CD14-positive monocyte (primary cell): Measurements from ENCODE around the gene UNC13C. TPM values are rescaled to one million over a fixed set of nuclear protein-coding genes. Genes with fewer than 3 reads are reported as not detected.

Experiments used
- DNase-seq, 3 donors: peaks; one replicate each; pipeline ENCODE4 v3.0.0-alpha.2; 2011 to 2022
- H2AFZ ChIP-seq: 2 replicates; pipeline ENCODE4 v1.6.0; 2012; ENCODE audit warnings: mild to moderate bottlenecking, low read depth, low read length, inconsistent platforms; ENCODE audit not compliant: insufficient read depth, poor library complexity, severe bottlenecking
- H3K27ac ChIP-seq, 2 donors: 1 replicate in 1 of 2; 2 replicates in 1 of 2; pipeline ENCODE4 v1.5.1; 2012 to 2013; ENCODE audit warnings: low read length in 2 of 2, control low read depth in 1 of 2, inconsistent platforms in 1 of 2, low read depth in 1 of 2, mild to moderate bottlenecking in 1 of 2
- H3K27me3 ChIP-seq, 2 donors: one replicate each; pipeline versions ENCODE4 v1.6.0 to v1.6.1; 2011 to 2013; ENCODE audit warnings: low read length in 2 of 2; ENCODE audit not compliant: control insufficient read depth in 2 of 2, insufficient read depth in 2 of 2
- H3K36me3 ChIP-seq, 2 donors: replicated peaks in 1 of 2; 1 replicate in 1 of 2; 2 replicates in 1 of 2; pipeline versions ENCODE4 v1.5.1 to v1.6.1; 2012 to 2013; ENCODE audit warnings: low read length in 2 of 2, control low read depth in 1 of 2, inconsistent platforms in 1 of 2, mild to moderate bottlenecking in 1 of 2; ENCODE audit not compliant: insufficient read depth in 2 of 2, control insufficient read depth in 1 of 2
- H3K4me1 ChIP-seq, 2 donors: 1 replicate in 1 of 2; 2 replicates in 1 of 2; pipeline versions ENCODE4 v1.5.1 to v1.6.1; 2012 to 2013; ENCODE audit warnings: low read length in 2 of 2, control low read depth in 1 of 2, inconsistent platforms in 1 of 2, mild to moderate bottlenecking in 1 of 2, moderate library complexity in 1 of 2; ENCODE audit not compliant: insufficient read depth in 2 of 2, control insufficient read depth in 1 of 2
- H3K4me2 ChIP-seq: replicated peaks from 2 replicates; pipeline ENCODE3; 2012; ENCODE audit warnings: low read length, moderate library complexity, mild to moderate bottlenecking; ENCODE audit not compliant: poor library complexity, severe bottlenecking; ENCODE audit errors: extremely low read depth
- H3K4me3 ChIP-seq, 3 experiments: fragments of 200-600 bp in 1 of 3; sonication (generic) in 1 of 3; replicated peaks in 1 of 3; 1 replicate in 2 of 3; 2 replicates in 1 of 3; pipeline ENCODE4 v1.5.1; 2011 to 2013; ENCODE audit warnings: low read length in 3 of 3, mild to moderate bottlenecking in 3 of 3, control low read depth in 2 of 3, low read depth in 2 of 3, inconsistent platforms in 1 of 3, moderate library complexity in 1 of 3
- H3K79me2 ChIP-seq: 2 replicates; pipeline ENCODE4 v1.6.0; 2012; ENCODE audit warnings: mild to moderate bottlenecking, control low read depth, inconsistent platforms, low read length, moderate library complexity; ENCODE audit not compliant: insufficient read depth
- H3K9ac ChIP-seq: 2 replicates; pipeline ENCODE4 v1.6.0; 2017; ENCODE audit warnings: low read length, mild to moderate bottlenecking; ENCODE audit not compliant: insufficient read depth, poor library complexity, severe bottlenecking
- H3K9me3 ChIP-seq, 2 donors: replicated peaks in 1 of 2; 1 replicate in 1 of 2; 2 replicates in 1 of 2; pipeline versions ENCODE4 v1.5.1 to v1.6.1; 2012 to 2013; ENCODE audit warnings: low read length in 2 of 2, control low read depth in 1 of 2; ENCODE audit not compliant: control insufficient read depth in 1 of 2, insufficient read depth in 1 of 2
- H4K20me1 ChIP-seq: 2 replicates; pipeline ENCODE4 v1.6.0; 2012; ENCODE audit warnings: mild to moderate bottlenecking, low read length, control low read depth, moderate library complexity; ENCODE audit not compliant: insufficient read depth
- H3K27ac Mint-ChIP-seq, 7 donors: one replicate each; pipeline ENCODE4 v1.8.0; 2020; ENCODE audit warnings: mild to moderate bottlenecking in 7 of 7, mixed read lengths in 7 of 7, moderate library complexity in 6 of 7, inconsistent platforms in 2 of 7
- H3K27me3 Mint-ChIP-seq, 3 donors: one replicate each; pipeline ENCODE4 v1.8.0; 2021 to 2022; ENCODE audit warnings: low read depth in 3 of 3, mild to moderate bottlenecking in 3 of 3, mixed read lengths in 3 of 3, moderate library complexity in 3 of 3, inconsistent platforms in 1 of 3
- H3K36me3 Mint-ChIP-seq, 2 donors: one replicate each; pipeline ENCODE4 v1.8.0; 2020; ENCODE audit warnings: mixed read lengths in 2 of 2, inconsistent platforms in 1 of 2, mild to moderate bottlenecking in 1 of 2
- H3K4me1 Mint-ChIP-seq: one replicate; pipeline ENCODE4 v1.8.0; 2020; ENCODE audit warnings: mild to moderate bottlenecking, mixed read lengths
- H3K4me3 Mint-ChIP-seq, 2 donors: one replicate each; pipeline ENCODE4 v1.8.0; 2020; ENCODE audit warnings: mild to moderate bottlenecking in 2 of 2, mixed read lengths in 2 of 2, moderate library complexity in 1 of 2
- H3K9me3 Mint-ChIP-seq, 7 donors: one replicate each; pipeline ENCODE4 v1.8.0; 2020 to 2022; ENCODE audit warnings: mixed read lengths in 7 of 7, mild to moderate bottlenecking in 6 of 7, moderate library complexity in 6 of 7, inconsistent platforms in 2 of 7
- WGBS: methylation state at CpG from one replicate; pipeline ENCODE4 v1.1.5; 2013; ENCODE audit warnings: missing lambda C conversion rate; ENCODE audit not compliant: insufficient coverage; 5-methylcytosine and 5-hydroxymethylcytosine counted together
- intact Hi-C, 2 donors: fragments of 100-400 bp; cut with micrococcal nuclease; formaldehyde crosslinking; loops; one replicate each; pipeline versions ENCODE4 v1.15.0 to v1.15.1; 2023
- polyA plus RNA-seq, 3 donors: library from polyadenylated mRNA; depleted of rRNA in 1 of 3; unstranded in 2 of 3; stranded (reverse) in 1 of 3; fragments of 300-500 nt in 2 of 3; fragments of >200 nt in 1 of 3; fragmentation: Illumina TruSeq in 2 of 3; gene quantifications; 1 replicate in 2 of 3; 2 replicates in 1 of 3; pipeline ENCODE4 v1.2.3, GENCODE V29; 2012 to 2021
- TF ChIP-seq, protein P1 (sequence below): fragments of 200-600 bp; IDR thresholded peaks from one replicate; pipeline ENCODE4 v1.8.0; 2022; ENCODE audit warnings: antibody characterized with exemption, mild to moderate bottlenecking

UNC13C gene
- polyA plus RNA-seq, 3 donors: not detected

DNA sequence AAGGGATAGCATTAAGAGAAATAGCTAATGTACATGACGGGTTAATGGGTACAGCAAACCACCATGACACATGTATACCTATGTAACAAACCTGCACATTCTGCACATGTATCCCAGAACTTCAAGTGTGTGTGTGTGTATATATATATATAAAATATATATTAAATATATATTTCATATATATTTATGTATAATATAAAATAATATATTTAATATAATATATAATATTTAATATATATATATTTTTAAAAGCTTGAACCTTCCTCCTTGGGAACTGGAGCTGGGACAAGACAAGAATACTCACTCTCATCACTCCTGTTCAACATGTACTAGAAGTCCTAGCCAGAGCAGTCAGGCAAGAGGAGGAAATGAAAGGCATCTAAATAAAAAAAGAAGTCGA, 149.3 kb downstream of the UNC13C start:
- H3K27ac Mint-ChIP-seq: no peak overlapping the region
- no peaks in the 10 kb centered on the region for H3K36me3 ChIP-seq
- H3K27me3 Mint-ChIP-seq: no peaks in the 10 kb centered on the region
- H3K4me3 ChIP-seq: no peak overlapping the region
- no peaks in the 10 kb centered on the region for H4K20me1 ChIP-seq
- H3K27me3 ChIP-seq: no peaks in the 10 kb centered on the region
- peaks cover 0 to 6% (median 2%) of the 10 kb centered on the region in 7 donors for H3K9me3 Mint-ChIP-seq
- intact Hi-C loops: no loop called here
- no peaks in the 10 kb centered on the region for H3K4me1 ChIP-seq
- no peaks in the 10 kb centered on the region for H3K9me3 ChIP-seq
- no peak overlapping the region for H3K27ac ChIP-seq
- no peak overlapping the region for H3K9ac ChIP-seq
- no peak overlapping the region for H2AFZ ChIP-seq
- no peak for DNase-seq
- H3K4me1 Mint-ChIP-seq: no peaks in the 10 kb centered on the region
- no peaks in the 10 kb centered on the region for H3K36me3 Mint-ChIP-seq
- H3K4me2 ChIP-seq: no peak overlapping the region
- WGBS: no CpG with 5 or more reads among the region's 2 CpGs
- H3K79me2 ChIP-seq: no peaks in the 10 kb centered on the region
- no peak overlapping the region for H3K4me3 Mint-ChIP-seq
- TF ChIP-seq, protein P1, sequence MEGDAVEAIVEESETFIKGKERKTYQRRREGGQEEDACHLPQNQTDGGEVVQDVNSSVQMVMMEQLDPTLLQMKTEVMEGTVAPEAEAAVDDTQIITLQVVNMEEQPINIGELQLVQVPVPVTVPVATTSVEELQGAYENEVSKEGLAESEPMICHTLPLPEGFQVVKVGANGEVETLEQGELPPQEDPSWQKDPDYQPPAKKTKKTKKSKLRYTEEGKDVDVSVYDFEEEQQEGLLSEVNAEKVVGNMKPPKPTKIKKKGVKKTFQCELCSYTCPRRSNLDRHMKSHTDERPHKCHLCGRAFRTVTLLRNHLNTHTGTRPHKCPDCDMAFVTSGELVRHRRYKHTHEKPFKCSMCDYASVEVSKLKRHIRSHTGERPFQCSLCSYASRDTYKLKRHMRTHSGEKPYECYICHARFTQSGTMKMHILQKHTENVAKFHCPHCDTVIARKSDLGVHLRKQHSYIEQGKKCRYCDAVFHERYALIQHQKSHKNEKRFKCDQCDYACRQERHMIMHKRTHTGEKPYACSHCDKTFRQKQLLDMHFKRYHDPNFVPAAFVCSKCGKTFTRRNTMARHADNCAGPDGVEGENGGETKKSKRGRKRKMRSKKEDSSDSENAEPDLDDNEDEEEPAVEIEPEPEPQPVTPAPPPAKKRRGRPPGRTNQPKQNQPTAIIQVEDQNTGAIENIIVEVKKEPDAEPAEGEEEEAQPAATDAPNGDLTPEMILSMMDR: no peak

GRCh38 chr15:54131410-54131809, 153.2 kb downstream of the UNC13C start:
- Histone ChIP-seq H3K27ac (no peak overlapping the region), H3K9ac (no peak overlapping the region), H4K20me1 (no peaks in the 10 kb centered on the region), H3K36me3 (no peaks in the 10 kb centered on the region), H3K4me2 (no peak overlapping the region), H3K79me2 (no peaks in the 10 kb centered on the region), H3K4me1 (no peaks in the 10 kb centered on the region), H3K9me3 (no peaks in the 10 kb centered on the region), H2AFZ (no peak overlapping the region), H3K27me3 (no peaks in the 10 kb centered on the region), H3K4me3 (no peak overlapping the region)
- TF ChIP-seq, protein P1: no peak
- no peak overlapping the region for H3K27ac Mint-ChIP-seq
- no CpG with 5 or more reads among the region's 3 CpGs for WGBS
- H3K36me3 Mint-ChIP-seq: no peaks in the 10 kb centered on the region
- no peak overlapping the region for H3K4me3 Mint-ChIP-seq
- H3K4me1 Mint-ChIP-seq: no peaks in the 10 kb centered on the region
- intact Hi-C loops: no loop called here
- DNase-seq: no peak
- H3K27me3 Mint-ChIP-seq: no peaks in the 10 kb centered on the region
- H3K9me3 Mint-ChIP-seq: peaks cover 0 to 7% (median 3%) of the 10 kb centered on the region in 7 donors
